ENCODE results near the gene ZNF407.

Gene ZNF407

DNA sequence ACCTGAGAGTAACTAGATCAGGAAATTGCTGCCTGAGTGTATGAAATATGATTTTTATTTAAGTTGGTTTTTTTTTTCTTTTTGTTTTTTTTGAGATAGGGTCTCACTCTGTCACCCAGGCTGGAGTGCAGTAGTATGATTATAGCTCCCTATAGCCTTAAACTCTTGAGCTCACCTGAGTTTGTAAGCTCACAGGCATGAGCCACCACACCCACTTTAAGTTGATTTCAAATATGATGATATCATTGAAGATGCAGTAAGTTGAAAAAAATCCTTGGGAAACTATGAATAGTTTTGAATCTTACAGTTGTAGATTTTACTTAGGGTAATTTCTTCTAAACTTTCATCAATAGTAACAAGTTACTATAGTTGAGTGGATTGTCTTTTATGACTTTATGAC is 234.7 kb downstream of the ZNF407 start:
- no peak for DNase-seq (ENCODE audit: low spot score)

DNA sequence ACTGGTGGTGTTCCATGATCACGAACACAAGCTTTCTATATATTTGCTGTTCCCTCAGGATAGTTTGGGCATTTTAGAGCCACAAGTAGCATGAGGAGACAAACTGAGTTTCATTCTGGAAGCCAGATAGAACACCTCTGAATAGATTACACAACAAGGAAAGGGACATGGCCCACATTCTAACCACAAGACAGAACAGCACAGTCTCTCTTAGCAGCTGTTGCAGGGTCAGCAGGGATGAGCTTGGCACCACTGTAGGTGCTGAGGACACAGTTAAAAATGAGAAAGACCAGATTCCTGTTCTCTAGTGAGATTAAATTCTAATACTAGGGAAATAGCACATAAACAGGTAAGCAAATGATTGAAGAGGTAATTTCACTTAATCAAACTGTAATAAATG is 235.3 kb downstream of the ZNF407 start:
- no peak for DNase-seq (ENCODE audit: low spot score)

DNA sequence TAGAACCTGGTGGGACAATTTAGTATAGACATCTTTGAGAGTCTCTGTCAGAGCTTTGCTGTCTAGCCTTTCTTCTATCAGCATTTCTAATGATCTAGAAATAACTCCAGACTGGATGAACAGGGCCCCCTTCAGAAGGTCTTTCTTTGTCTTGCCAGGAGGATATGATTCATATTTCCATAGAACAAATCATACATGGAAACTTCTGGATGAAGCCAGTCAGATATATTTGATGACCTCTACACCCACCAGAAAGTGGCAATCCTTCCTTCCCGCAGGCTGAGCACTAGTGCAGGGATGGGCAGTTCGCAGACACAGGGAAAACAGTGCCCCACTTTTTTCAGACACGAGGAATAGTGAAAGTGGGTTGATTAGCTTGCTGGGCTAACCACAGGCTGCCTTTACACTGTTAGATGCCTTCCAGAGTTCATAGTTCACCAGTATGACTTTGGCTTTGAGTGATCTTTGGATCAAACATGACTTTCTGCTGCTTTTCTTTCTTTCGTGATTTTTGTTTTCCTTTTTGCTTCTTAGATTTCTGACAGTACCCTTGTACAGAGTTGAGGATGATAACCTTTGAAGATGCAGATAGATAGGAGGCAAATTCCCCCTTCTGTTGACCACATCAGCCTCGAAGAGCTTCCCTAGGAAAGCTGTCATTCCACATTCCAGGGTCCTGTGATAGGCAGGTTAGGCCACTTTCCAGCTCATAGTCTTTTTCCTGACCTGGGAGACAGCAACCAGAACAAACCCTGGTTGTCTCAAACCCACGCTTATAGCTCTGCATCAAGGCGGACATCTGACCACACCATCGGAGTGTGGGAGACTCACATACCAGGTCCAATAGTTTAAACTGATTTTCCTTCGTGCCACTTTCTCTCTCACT is 237.0 kb downstream of the ZNF407 start:
- DNase-seq (ENCODE audit: low spot score), result no peak

DNA sequence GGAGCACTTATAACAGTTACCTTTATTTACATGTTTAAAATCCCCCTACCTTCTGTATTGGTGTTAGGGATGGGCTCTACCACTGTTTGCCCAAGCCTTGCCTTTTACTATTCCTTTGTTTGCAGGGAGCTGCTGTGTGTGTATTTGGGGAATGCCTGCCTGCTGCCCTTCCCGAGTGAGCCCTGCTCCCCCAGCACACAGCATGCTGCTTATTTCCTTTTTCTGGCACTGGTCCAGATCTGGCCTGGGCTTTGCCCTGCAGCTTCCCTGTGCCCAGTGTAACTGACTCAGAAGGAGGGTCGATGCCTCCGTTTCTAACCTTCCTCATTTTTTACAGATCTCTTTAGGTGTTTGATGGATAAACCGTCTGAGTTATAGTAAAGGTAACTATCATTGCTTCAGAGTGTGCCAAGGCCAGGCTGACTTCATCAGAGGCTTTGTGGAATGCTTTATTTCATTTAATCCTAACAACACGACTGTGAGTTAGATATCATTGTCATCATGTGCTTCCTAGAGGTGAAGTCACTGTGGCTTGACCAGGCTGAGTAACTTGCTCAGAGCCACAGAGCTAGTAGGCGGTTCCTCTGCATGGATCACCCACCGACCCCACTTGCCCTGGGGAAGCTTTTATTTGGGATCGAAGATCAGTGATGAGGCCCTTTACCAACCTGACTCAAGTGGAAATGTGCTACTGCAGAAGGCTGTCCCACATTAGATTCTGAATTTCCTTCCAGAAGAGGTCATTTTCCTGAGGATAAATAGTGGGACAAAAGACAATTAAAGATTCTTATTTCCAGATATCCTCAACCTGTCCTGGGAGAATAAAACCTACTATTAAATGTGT is 238.8 kb downstream of the ZNF407 start:
- DNase-seq (ENCODE audit: low spot score), result no peak

DNA sequence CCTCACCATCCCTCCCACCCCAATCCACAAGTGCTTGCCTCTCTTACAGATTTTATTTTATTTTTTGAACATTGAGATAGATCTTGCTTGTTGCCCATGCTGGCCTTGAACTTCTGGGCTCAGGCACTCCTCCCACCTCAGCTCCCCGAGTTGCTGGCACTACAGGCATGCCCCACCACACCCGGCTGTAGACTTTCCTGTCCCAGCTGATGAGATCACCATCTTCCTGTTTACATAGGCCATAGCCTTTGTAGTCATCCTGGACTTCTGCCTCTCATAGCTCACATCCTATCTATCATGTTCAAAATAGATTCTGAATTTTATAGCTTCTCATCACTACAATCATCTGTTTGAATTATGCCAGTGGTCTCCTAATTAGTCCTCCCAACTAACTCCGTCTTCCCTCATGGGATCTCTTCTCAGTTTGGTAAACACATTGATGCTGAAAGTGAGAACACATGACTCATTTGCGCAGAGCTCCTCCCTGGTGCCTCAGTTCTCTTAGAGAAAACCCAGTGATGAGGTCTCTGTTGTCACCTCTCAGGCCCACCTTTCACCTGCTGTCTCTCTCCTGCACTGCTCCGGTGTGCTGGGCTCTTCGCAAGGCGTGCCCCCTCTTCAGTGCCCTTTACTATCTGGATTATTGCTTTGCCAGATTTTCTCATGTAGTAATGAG is 243.0 kb downstream of the ZNF407 start:
- no peak for DNase-seq (ENCODE audit: low spot score)

DNA sequence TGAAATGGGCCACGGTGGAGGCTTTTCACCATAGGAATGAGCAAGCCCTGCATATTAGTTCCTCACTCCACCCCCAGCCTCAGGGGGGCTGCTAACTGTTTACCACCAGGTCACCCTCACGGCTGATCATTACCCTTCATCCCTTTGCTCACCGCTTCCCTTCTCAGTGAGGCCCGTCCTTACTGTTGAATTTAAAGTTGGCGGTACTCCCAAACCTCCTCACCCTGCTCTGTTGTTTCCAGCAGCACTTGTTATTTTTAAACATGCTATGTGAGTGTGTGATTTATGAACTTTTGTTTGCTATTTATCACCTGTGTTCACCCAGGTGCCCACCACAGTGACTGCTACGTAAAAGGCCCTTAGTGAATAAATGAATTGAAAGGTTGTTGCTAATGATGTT is 243.6 kb downstream of the ZNF407 start:
- DNase-seq (ENCODE audit: low spot score), result no peak

DNA sequence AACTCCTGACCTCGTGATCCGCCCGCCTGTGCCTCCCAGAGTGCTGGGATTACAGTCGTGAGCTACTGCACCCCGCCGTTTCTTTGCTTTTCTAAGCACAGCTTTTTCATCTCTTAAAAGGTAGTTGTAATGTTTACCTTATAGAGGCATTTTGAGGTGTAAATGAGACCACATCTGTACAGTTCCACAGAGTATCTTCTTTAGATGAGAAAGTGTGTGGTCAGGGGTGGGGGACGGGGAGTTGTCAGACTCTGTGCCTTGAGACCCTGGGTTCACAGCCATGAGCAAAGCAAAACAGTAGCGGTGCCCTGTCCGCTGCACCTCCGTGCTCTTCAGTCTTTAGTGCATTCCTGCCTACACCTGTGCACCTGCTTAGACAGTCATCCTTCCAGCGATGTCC is 251.6 kb downstream of the ZNF407 start:
- DNase-seq (ENCODE audit: low spot score), result no peak

DNA sequence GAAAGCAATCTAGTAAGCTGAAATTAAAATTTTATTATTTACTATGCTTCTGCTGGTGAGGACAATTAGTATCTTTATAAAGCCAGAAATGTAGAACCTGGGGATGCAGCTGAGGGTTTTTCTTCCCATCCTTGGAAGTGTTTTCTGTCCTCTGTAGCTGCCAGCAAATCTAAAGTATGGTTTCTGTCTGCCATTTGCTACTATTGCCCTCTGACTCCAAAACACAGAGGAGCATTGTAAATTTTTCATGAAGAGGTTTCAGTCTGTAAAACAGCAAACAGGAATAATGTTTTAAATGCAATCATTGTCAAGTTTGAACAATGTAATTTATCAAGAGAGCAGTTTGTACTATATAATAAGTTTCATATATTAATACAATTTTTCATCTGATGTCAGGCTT is 258.8 kb downstream of the ZNF407 start:
- DNase-seq (ENCODE audit: low spot score), result no peak

DNA sequence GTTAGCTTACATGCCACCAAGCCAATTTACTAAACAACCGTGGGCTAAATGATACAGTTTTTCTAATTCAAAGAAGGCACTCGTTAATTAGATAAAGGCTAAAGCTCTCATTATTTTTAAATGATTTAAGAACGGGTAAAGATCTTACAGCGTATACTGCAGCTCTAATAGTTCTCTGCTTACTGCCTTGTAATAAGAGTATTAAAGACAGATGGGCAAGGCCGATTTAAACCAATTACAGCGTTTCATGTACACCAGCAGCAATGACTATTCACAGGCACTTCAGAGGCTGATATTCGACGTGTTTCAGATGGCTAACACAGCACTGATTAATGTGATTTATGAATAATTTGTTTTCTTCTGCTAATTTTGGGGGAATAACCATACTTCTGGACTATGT is 259.3 kb downstream of the ZNF407 start:
- no peak for DNase-seq (ENCODE audit: low spot score)

DNA sequence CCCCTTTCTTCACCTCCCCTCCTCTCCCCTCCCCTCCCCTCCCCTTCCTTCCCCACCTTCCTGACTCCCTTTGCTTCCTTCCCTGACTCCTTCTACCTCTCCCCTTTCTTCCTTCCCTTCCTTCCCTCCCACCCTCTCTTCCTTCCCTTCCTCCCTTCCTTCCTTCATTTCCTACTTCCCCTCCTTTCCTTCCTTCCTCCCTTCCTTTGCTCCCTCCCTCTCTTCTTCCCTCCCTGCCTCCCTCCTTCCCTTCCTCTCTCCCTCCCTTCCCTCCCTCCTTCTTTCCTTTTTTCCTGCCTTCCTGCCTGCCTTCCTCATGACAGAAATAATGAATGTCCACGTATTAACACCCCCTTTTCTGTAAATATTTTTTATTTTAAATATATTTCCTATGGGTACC is 260.2 kb downstream of the ZNF407 start:
- no peak for DNase-seq (ENCODE audit: low spot score)

DNA sequence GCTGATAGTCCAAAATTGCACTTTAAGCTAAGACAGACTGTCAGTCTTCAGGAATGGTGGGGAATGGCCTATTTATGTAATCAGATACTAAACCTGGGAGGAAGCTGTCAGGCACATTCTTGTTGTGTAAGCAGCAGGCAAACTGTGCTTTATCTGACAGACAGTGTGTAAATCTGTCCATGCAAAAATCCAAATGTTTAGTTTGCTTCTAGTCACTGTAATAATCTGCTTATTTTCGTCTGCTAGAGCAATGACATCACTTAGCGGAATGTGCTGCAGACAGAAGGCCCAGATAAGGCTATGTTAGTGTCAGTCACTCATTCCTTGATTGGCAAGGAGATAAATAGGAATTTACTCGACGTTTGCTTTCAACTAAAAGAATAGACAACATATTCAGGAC is 263.5 kb downstream of the ZNF407 start:
- no peak for DNase-seq (ENCODE audit: low spot score)

DNA sequence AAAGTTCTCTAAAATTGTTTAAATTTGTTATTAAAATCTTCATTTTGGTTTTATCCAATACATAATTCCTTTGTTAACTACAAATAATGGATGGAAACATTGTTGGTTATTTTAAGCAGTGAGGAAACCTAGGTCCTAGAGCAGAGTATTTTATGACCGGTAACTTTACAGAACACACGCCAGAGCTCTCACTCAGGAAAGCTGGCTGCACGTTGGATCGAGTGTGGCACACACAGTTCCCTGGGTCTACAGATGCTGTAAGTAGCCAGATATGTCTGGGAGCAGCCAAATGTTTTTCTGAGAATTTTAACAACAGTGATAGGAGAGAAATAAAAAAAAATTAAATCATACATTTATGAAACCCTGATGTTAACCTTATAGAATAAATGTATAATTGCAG is 264.4 kb downstream of the ZNF407 start:
- no peak for DNase-seq (ENCODE audit: low spot score)

DNA sequence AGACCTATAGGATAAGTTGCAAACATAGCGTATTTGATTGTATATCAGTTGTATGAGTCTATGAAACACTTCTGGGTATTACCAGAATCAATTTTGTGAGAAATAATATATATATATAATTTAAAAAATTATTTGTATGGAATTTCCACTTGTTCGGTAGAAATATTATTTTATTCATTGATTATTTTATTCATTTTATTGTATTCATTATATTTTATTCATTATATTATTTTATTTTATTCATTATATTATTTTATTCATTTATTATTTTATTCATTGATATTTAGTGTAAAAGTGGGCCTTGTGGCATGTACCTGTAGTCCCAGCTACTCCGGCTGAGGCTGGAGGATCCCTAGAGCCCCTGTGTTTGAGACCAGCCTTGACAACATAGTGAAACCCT is 268.9 kb downstream of the ZNF407 start:
- DNase-seq (ENCODE audit: low spot score), result no peak

DNA sequence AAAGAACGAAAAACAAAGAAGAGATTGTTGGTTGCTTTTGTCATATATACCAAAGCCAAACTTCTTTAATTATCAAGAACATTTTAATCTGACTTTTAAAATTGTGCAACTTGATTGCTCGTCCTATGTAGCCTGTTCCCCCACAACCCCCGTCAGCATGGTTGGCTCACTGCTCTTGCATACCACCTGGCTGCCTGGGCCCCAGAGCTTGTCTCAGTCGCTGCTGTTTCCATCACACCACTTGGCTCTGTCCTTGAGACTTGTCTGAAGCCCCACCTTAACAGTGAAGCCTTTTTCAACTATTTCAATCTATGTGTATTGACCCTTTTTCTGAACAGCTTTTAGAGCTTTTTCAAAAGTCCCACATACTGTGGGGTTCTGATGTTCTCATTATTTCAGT is 270.8 kb downstream of the ZNF407 start:
- no peak for DNase-seq (ENCODE audit: low spot score)

DNA sequence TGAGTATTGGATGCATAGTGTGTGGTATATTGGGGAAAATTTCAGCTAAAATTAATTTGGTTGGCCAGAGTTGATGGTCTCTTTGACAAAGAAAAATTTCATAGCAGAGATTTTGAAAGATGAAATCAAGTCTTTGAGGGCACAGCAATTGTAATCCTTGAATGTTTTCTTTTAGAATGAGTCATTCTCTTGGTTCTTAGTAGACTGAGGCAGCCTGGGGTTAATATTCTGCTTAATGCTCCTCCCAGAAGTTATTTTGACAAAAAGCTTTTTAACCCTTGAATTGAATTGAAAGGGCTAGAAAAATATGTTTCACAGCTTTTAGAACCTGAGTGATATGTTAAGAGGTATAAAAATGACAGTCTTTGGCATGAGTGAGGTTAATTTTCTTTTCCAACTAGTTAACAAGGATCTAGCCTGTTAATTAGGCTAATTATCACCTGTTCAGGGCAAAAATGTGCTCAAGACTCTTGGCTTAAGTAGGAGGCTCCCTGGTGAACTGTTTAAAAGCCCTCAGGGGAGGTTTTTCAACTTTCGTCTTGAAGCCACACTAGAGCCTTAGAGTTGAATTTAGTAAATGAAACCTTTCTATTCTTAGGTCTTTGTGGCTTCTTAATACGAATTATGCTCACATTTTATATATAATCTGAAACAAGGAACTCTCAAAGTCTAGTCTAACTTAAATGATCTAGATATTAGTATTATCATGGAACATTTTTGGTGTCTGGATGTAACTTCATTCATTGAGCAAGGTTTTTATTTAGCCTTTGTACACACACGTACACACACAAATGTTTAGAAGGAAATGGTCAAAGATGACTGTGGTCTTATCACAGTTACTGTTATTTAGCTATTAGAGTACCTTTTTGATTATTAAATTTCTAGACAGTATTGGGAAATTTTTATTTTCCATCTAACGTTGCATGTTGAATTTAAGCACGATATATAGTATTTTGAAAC is 272.5 kb downstream of the ZNF407 start:
- no peak for DNase-seq (ENCODE audit: low spot score)

DNA sequence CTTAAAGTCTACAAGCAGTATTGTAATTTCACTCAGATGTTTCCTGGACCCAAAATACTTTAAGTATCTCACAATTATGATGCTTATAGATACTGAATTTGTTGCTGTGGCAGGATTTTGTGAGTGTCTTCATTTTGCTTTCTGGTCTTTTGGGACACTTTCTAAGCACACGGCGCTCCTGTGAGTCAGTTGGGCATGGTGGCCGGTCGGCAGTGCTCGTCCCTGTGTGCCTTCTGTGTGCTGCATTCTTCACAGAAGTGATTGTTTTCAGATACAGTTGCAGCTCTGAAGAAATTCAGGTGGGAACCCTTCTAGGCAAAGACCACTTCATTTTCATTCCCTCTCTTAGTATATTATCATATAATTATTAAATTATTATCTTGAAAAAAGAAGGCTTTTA is 273.3 kb downstream of the ZNF407 start:
- no peak for DNase-seq (ENCODE audit: low spot score)

DNA sequence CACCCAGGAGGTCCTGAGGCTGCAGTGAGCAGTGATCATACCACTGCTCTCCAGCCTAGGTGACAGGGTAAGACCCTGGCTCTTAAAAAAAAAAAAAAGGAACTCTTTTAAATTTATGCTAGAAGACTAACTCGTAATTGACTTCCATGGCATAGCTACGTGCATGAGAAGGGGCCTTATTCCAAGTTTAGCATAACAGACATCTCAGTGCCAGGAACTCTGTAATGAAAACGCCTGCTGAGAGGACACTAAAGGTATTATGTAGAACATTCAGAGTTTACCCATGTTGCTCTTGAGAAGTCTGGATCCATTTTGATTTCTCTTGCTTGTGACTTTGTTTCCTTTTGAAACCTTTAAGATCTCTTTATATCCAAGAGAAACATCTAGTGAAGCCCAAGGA is 276.0 kb downstream of the ZNF407 start:
- no peak for DNase-seq (ENCODE audit: low spot score)

DNA sequence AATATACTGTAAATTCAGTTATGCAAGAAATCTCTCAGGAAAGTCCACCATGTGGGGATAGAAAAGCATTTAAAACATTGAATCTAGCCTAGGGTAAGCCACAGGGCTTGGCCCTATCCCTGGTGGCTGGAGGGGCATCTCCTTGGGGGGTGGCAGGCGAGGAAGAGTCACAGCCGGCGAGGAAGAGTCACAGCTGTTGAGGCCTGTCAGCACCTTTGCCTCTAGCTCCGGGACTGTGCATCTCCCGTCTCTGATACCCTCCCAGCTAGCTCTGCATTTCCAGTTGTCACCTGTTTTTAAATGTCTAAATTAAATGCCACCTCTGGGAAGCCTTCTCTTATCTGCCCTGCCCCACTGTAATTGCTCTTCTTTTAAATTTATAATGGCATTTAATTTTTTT is 276.7 kb downstream of the ZNF407 start:
- DNase-seq (ENCODE audit: low spot score), result no peak

DNA sequence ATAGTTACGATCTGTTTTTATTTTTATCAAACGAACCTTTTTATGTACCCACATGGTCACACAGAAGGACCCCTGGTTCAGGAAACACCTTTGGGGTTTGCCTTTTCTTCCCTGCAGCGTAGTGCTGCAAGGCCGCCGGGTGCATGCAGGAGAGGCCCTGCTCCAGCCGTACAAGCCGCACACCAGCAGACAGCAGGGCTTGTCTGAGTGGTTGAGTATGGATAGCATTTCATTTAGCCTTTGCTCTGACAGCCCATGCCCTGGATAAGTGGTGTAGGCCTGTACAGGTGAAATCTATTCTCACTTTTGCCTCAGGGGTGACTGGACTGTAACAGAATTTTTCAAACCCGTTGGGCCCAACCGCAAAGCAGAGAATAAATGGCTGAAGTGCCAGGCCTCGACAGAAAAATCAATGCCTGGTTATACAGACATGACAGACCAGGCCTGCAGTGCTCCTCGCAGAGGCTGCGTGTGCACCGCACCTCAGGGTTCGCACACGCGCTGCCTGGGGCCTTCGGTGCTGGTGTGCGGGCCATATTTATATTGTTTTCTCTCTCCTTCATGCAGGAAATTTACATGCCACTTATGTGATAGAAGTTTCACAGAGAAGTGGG is 279.1 kb downstream of the ZNF407 start:
- no peak for DNase-seq (ENCODE audit: low spot score)

DNA sequence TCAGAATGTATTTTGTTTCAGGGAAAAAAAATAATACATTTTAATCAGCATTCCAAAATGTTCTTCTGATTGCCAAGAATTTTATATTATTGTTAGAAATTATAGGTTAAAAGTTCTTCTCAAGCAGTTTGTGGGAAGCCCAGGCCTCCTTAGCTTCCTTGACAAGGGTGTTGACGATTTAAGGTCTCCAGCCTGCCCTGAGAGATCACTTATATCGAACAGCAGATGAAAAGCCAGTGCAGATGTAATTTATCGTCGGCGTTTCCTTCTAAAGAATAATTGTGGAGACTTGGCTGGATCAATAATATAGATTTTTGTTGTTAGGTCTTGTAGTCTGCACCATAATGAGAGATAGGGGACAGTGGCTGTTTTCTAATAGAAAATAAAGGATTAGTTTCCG is 280.6 kb downstream of the ZNF407 start:
- DNase-seq (ENCODE audit: low spot score), result no peak

DNA sequence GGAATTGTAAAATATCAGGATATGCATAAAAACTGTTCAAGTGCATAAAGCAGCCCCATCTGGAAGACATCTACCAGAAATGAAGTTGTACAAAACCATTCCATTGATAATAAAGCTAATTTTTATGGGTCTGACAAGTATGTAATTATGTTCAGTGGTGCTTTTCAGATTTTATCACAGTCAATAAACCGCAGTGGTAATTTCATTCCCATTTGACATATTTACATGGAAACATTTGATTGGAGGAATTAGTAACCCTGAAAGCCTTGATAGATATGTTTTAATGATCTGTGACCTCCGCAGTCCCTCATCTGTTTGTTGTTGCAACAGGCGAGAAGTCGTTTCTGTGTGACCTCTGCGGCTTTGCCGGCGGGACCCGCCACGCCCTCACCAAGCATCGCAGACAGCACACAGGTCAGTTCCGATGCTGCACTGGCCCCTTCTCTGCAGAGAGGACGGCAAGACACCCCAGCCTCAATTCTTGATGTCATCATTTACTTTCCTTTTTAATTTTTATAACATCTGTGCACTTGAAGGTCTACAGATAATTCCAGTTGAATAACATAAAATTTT is 283.1 kb downstream of the ZNF407 start:
- no peak for DNase-seq (ENCODE audit: low spot score)
